MM.1S (cell line): ENCODE results near the gene PARK7.

ENCODE experiments used
- EZH2 ChIP-seq: fragments of 300-600 bp; sonication (generic); optimal IDR thresholded peaks from 2 replicates; pipeline ENCODE3; 2017; ENCODE audit warnings: low read depth, mild to moderate bottlenecking, antibody characterized with exemption, low read length, mixed read lengths
- EZH2phosphoT487 ChIP-seq: fragments of 300-600 bp; sonication (generic); IDR thresholded peaks from 2 replicates; pipeline ENCODE4 v1.6.1; 2018; ENCODE audit warnings: antibody characterized with exemption, low read length
- TF ChIP-seq, protein P1 (sequence below): fragments of 300-600 bp; sonication (generic); IDR thresholded peaks from 2 replicates; pipeline ENCODE4 v1.5.1; 2016; ENCODE audit warnings: antibody characterized with exemption, low read length, mixed read lengths

- TF ChIP-seq, protein P1, sequence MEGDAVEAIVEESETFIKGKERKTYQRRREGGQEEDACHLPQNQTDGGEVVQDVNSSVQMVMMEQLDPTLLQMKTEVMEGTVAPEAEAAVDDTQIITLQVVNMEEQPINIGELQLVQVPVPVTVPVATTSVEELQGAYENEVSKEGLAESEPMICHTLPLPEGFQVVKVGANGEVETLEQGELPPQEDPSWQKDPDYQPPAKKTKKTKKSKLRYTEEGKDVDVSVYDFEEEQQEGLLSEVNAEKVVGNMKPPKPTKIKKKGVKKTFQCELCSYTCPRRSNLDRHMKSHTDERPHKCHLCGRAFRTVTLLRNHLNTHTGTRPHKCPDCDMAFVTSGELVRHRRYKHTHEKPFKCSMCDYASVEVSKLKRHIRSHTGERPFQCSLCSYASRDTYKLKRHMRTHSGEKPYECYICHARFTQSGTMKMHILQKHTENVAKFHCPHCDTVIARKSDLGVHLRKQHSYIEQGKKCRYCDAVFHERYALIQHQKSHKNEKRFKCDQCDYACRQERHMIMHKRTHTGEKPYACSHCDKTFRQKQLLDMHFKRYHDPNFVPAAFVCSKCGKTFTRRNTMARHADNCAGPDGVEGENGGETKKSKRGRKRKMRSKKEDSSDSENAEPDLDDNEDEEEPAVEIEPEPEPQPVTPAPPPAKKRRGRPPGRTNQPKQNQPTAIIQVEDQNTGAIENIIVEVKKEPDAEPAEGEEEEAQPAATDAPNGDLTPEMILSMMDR, result no peak
- TF ChIP-seq EZH2phosphoT487, result no peak
- no peak for TF ChIP-seq EZH2
Observed at GRCh38 chr1:7929637-7930036, 31.9 kb upstream of the PARK7 start.
